Right atrium auricular region (tissue), 2 donors: Measurements from ENCODE around the gene LTBP1. TPM values are rescaled to one million over a fixed set of nuclear protein-coding genes. Genes with fewer than 3 reads are reported as not detected.

Source experiments
- DNase-seq: peaks from one replicate; pipeline ENCODE4 v3.0.0-alpha.2; 2019; ENCODE audit warnings: low spot score
- H3K27ac ChIP-seq, 2 donors: fragments of 200-600 bp; sonication (generic); 1 replicate in 1 of 2; 2 replicates in 1 of 2; pipeline ENCODE4 v1.5.1; 2016 to 2019
- H3K27me3 ChIP-seq, 2 donors: fragments of 200-600 bp; sonication (generic); one replicate each; pipeline versions ENCODE4 v1.5.1 to v1.6.0; 2017 to 2019
- H3K36me3 ChIP-seq: fragments of 200-600 bp; sonication (generic); one replicate; pipeline ENCODE4 v1.5.1; 2016
- H3K4me1 ChIP-seq, 2 donors: fragments of 200-600 bp; sonication (generic); one replicate each; pipeline versions ENCODE4 v1.5.1 to v1.6.0; 2017 to 2019
- H3K4me3 ChIP-seq, 2 donors: fragments of 200-600 bp; sonication (generic); 1 replicate in 1 of 2; 2 replicates in 1 of 2; pipeline ENCODE4 v1.5.1; 2017 to 2019; ENCODE audit warnings: mild to moderate bottlenecking in 1 of 2, moderate library complexity in 1 of 2
- H3K9me3 ChIP-seq, 2 donors: fragments of 200-600 bp; sonication (generic); one replicate each; pipeline ENCODE4 v1.5.1; 2019
- CTCF ChIP-seq, 2 donors: fragments of 200-600 bp; sonication (generic); IDR thresholded peaks; one replicate each; pipeline ENCODE4 v1.5.1; 2019; ENCODE audit warnings: antibody characterized with exemption in 2 of 2
- total RNA-seq, 2 donors: library from RNA; depleted of rRNA; stranded (reverse); fragments of >200 nt; gene quantifications; one replicate each; pipeline ENCODE4 v1.1.0, GENCODE V29; 2016

The LTBP1 gene
- total RNA-seq, 2 donors from 2014 or later = 168 to 291 TPM

GRCh38 chr2:33378556-33379210 lies 431.9 kb downstream of the LTBP1 start:
- H3K9me3 ChIP-seq = no peaks in the 10 kb centered on the region
- H3K4me1 ChIP-seq = no peaks in the 10 kb centered on the region
- peaks cover 3% of the 10 kb centered on the region for H3K36me3 ChIP-seq
- H3K27me3 ChIP-seq = no peaks in the 10 kb centered on the region
- no peak for DNase-seq
- TF ChIP-seq CTCF (IDR thresholded peaks at IDR 0.05) = no peak
- no peak overlapping the region for H3K4me3 ChIP-seq
- peak overlapping the region in 1 of 2 donors; percentile 35 for H3K27ac ChIP-seq

DNA sequence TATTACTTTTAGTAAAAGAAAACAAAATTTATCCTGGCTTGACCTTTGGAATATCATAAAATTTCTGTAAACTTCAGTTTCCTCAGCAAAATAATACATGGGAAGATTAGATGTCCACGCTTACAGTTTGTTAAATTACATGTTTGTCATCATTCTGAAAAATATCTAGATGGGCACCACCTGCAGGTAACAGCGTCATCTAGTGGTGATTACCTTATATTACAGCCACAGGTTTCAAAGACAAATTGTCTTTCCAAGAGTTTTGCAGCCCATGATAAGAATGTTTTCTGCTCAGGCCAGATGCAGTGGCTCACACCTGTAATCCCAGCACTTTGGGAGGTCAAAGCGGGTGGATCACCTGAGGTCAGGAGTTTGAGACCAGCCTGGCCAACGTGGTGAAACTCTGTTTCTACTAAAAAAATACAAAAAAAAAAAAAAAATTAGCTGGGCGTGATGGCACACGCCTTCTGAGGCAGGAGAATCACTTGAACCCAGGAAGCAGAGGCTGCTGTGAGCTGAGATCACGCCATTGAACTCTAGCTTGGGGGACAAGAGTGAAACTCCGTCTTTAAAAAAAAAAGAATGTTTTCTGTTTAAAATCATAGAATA lies 433.4 kb downstream of the LTBP1 start:
- TF ChIP-seq CTCF (IDR thresholded peaks at IDR 0.05) = peak; percentile 43 to 55
- Histone ChIP-seq H3K27me3 (no peaks in the 10 kb centered on the region), H3K4me3 (no peak overlapping the region), H3K27ac (no peak overlapping the region), H3K36me3 (peaks cover 3% of the 10 kb centered on the region), H3K9me3 (no peaks in the 10 kb centered on the region), H3K4me1 (no peaks in the 10 kb centered on the region)
- DNase-seq = no peak

DNA sequence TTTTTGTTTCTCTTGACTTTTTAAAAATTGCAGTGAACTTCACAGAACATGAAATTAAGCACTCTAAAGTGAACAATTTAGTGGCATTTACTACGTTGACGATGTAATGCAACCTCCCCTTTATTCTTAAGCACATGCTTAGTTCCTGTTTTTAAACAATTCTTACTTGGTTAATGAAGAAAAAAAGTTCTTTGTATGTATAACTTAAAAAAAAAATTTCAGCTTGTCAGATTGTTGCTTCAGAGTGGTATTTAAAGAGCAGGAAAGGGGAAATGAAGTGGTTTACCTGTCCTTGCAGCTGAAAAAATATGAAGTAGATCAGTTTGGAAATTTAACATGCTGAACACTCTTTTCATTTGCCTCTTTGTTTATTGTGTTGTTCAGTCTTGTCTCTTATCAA lies 434.0 kb downstream of the LTBP1 start:
- H3K4me1 ChIP-seq = no peaks in the 10 kb centered on the region
- no peak for DNase-seq
- TF ChIP-seq CTCF (IDR thresholded peaks at IDR 0.05) = no peak

DNA sequence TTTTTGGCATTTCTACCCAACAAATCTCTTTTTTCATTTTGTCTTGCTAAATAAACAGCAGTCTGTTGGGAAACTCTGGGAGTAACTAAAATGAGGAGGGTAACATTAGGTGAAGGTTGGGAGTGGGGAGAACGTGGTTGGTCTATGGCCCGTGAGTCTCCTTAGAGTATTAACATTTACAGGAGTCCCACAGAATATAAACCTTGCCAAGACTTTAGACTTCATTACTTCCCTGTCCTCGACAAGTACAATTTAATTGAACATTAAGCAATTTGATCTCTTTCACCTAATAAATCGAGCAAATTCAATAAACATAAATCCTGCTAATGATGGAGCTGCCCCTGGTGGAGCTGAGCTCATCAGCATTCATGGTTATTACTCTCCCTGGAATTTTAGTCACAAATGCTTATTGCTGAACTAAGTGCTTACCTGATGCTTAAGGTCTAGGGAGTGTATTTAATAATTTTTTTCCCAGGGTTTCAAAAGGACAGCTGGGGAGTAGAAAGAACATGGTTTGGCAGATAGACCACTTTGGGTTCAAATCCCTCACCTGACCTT lies 434.6 kb downstream of the LTBP1 start:
- Histone ChIP-seq H3K9me3 (no peaks in the 10 kb centered on the region), H3K4me1 (no peaks in the 10 kb centered on the region), H3K27me3 (no peaks in the 10 kb centered on the region), H3K4me3 (no peak overlapping the region), H3K27ac (no peak overlapping the region), H3K36me3 (peaks cover 3% of the 10 kb centered on the region)
- no peak for TF ChIP-seq CTCF (IDR thresholded peaks at IDR 0.05)
- DNase-seq = no peak

More for the DNA sequence above, 434.0 kb downstream of the LTBP1 start:
- Histone ChIP-seq H3K27me3 (no peaks in the 10 kb centered on the region), H3K9me3 (no peaks in the 10 kb centered on the region), H3K4me3 (no peak overlapping the region), H3K27ac (no peak overlapping the region), H3K36me3 (peaks cover 3% of the 10 kb centered on the region)

- TF ChIP-seq CTCF (IDR thresholded peaks at IDR 0.05) = no peak
- Histone ChIP-seq H3K36me3 (peaks cover 12% of the 10 kb centered on the region), H3K4me1 (no peaks in the 10 kb centered on the region), H3K27ac (no peak overlapping the region), H3K9me3 (no peaks in the 10 kb centered on the region), H3K27me3 (no peaks in the 10 kb centered on the region), H3K4me3 (no peak overlapping the region)
- DNase-seq = no peak
Observed at GRCh38 chr2:33383855-33384598, 437.3 kb downstream of the LTBP1 start.
